HG03108 (cell line): ENCODE measurements around the gene OR10AG1.

ENCODE experiments used
- ATAC-seq: cut with Tn5 transposase; IDR thresholded peaks from one replicate; pipeline ENCODE4 v1.9.1; 2021; ENCODE audit warnings: moderate library complexity; ENCODE audit not compliant: unreplicated experiment

The OR10AG1 gene

DNA sequence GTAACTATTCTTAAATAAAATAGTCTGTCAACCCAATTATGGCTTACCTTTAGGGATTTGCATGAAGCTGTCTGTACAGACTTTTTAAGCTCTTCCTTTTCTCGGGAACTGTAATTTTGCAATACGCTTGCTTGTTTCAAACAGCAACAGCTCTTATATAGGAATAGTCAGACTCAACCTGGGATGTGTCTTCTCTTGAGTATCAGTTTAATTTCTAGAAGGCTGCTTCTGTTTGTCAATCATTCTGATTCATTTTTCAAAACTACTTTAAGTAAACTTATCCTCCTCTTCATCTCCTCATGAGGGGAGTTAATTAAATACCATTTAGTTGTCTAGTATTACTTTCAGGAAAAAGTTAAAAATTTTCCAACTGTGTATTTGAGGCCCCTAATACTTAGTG lies at the start of gene OR10AG1:
Gene OR10AG1 (minus strand): TSS at position 101 of the 400 bp plus-strand sequence. CDS start 38 bp downstream, at position 63.
- no peak for ATAC-seq

DNA sequence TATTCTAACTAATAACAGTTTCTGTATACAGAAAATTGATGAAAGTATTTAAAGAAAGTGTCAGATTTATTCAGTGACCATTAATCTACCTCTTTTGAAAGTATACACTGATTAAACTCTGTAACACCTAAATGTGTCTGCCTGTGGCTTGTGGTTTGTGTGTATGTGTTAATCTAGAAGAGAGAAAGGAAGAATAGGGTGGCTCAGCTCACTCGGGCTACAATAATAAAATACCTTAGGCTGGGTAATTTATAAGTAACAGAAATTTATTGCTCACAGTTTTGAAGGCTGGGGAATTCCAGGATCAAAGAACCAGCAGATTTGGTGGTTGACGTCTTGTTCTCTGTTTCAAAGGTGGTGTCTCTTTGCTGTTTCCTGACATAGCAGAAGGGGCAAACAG lies 44.1 kb upstream of the OR10AG1 start:
- no peak for ATAC-seq

- ATAC-seq = no peak
Measured at GRCh38 chr11:56010716-56011115, 41.0 kb upstream of the OR10AG1 start.

GRCh38 chr11:55994525-55994924 lies 24.8 kb upstream of the OR10AG1 start, which contains the start of gene OR5F1:
Gene OR5F1 (minus strand): TSS chr11:55994625. CDS start chr11:55994625, 0 bp downstream.
- ATAC-seq = no peak

DNA sequence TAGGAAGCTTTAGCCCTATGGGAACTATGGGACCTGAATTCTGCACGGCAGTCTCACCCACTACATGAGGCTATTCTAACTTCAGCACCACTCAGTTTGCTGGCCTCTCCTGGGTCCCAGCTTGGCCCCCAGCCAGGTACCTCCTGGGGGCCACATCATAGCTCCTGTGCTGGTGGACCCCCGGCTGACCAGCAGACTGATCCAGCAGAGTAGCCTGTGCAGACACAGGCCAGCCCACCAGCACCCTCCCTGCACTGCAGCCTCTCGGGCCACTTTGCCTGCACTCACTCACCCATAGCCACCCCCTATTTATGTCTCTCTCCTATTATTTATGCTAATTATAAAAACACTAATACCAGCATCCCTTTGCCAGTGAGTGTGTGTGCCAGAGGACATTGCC lies 1.2 kb upstream of the OR10AG1 start:
- ATAC-seq = no peak

DNA sequence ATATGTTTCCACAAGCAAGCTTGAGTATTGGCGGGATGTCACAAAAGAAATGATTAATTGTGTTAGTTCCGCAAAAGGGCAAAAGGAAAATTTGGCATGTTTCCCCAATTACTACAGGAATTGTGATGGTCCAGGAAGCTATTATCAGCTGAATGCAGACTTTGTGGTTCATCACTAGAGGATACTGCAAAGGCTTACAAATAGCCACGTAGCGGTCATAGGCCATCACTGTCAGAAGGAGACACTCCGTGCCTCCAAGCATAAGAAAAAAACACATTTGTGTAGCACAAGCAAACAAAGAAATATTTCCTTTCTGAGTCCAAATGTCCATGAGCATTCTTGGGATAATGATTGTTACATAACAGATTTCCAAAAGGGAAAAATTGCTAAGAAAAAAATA lies 1.8 kb downstream of the OR10AG1 start:
- no peak for ATAC-seq

DNA sequence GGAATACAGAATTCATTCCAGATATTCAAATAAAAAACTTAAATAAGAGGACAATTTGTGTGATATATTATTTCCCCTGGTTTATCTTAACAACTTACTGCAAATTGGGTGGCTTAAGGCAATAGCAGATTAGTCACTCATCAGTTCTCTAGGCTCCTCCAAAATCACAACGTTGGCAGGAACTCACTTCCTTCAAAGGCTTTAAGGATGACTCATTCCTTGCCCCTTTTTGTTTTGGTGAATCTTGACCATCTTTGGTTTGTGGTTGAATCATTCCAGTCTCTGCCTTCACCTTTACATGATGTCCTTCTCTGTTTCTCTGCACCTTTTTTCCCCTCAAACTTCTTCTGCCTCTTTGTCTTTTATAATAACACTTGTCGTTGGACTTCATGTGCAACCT lies 3.4 kb downstream of the OR10AG1 start:
- no peak for ATAC-seq

DNA sequence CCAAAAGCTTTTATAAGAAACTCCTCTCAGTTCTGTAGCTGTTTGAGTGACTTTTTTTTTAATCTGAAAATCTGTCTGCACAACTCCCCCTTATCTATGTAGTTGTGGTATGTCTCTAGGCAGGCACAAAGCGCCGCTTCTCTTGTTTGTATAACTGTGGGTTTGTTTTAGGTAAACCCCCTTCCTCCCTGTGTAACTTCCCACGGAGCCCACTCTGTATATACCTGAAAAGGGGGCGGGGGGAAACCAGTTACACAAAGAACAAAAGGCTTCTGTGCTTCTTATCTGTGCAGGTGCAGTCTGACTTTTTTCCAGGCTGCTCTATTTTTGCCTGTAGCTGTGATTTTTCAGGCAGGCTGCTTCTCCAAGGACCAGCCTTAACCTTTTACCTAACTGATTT lies 13.2 kb downstream of the OR10AG1 start:
- no peak for ATAC-seq

DNA sequence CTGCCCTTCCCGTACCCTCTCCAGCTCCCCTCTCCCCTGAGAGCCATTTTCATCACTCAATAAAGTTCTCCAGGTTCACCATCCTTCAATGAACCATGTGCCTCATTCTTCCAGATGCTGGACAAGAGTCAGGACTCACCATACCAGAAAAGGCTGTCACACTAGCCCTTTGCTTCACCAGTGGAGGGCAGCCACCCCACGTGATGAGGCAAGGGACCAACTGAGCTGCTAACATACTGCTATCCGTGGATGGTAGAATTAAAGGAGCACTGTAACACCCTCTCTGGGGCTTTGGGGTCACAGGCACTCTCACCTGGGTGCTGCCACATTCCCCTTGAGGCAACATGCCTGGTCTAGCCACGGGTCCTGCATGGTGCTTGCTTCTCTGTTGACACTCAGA lies 20.4 kb downstream of the OR10AG1 start:
- ATAC-seq = no peak

GRCh38 chr11:55942785-55943392 lies 26.9 kb downstream of the OR10AG1 start:
- no peak for ATAC-seq

GRCh38 chr11:55936300-55936699 lies 33.4 kb downstream of the OR10AG1 start, which contains the start of gene OR5I1:
Gene OR5I1 (minus strand): TSS chr11:55936400. CDS start chr11:55936400, 0 bp downstream.
- ATAC-seq = no peak

DNA sequence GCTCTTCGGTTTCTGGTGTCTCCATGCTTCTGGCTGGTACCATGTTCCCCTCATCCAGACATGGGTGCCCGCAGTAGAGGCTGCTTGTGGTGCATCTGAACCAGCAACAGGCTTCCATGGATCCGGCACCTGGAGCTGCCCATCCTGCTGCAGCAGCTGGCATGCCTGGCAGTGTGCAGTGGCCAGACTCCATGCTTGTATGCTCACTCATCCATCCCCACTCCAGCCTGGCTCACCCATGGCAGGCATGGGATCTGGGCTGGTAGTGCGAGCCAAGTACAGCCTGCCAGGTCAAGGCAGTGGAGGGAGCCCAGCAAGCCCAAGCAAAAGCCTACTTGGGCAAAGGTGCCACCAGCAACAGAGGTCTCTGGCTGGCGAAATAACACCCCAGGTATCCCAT lies 49.2 kb downstream of the OR10AG1 start:
- ATAC-seq = no peak
